Stimulated activated CD4-positive, alpha-beta T cell treated with anti-CD3 and anti-CD28 coated beads, Interleukin-2, amount 100 ng/mL, for 4 hours (primary cell): ENCODE data around the gene GTF2H2C_2.
"Not testable (repeated sequence)": the region's sequence is repeated elsewhere in the genome, so short reads cannot be mapped to it uniquely, and the experiment has no call there.

Experiments used
- DNase-seq: peaks from one replicate; pipeline ENCODE4 v3.0.0-alpha.2; 2020; ENCODE audit warnings: low read depth

The GTF2H2C_2 gene

GRCh38 chr5:70415117-70415516, at the start of gene GTF2H2C_2:
Gene GTF2H2C_2 (plus strand): TSS chr5:70415368.
- DNase-seq, result not testable (repeated sequence)

- not testable (repeated sequence) for DNase-seq
Measured at GRCh38 chr5:70400984-70401686, 14.0 kb upstream of the GTF2H2C_2 start.

GRCh38 chr5:70421322-70421721, 6.2 kb downstream of the GTF2H2C_2 start:
- DNase-seq, result not testable (repeated sequence)

GRCh38 chr5:70423215-70423614, 8.0 kb downstream of the GTF2H2C_2 start:
- DNase-seq, result not testable (repeated sequence)

GRCh38 chr5:70438518-70438917, 23.4 kb downstream of the GTF2H2C_2 start:
- not testable (repeated sequence) for DNase-seq

GRCh38 chr5:70449565-70449964, 34.4 kb downstream of the GTF2H2C_2 start:
- not testable (repeated sequence) for DNase-seq

- DNase-seq, result not testable (repeated sequence)
Measured at GRCh38 chr5:70451249-70451984, 36.2 kb downstream of the GTF2H2C_2 start.

GRCh38 chr5:70457093-70457492, 41.9 kb downstream of the GTF2H2C_2 start:
- DNase-seq, result not testable (repeated sequence)

- DNase-seq, result not testable (repeated sequence)
Measured at GRCh38 chr5:70459188-70459587, 44.0 kb downstream of the GTF2H2C_2 start.

- not testable (repeated sequence) for DNase-seq
Measured at GRCh38 chr5:70461984-70462383, 46.8 kb downstream of the GTF2H2C_2 start.

GRCh38 chr5:70464019-70464637, 49.0 kb downstream of the GTF2H2C_2 start:
- DNase-seq, result not testable (repeated sequence)

- DNase-seq, result not testable (repeated sequence)
Measured at GRCh38 chr5:70469926-70470509, 54.9 kb downstream of the GTF2H2C_2 start.
